NCI-H524 treated with DMSO at 0.1 percent for 48 hours (cell line): ENCODE data around the gene KDM4B.
A peak's percentile ranks its signal among the peaks of the same experiment; 100 is the strongest.
"Not testable (repeated sequence)": the region's sequence is repeated elsewhere in the genome, so short reads cannot be mapped to it uniquely, and the experiment has no call there.

Experiments
- DNase-seq: peaks from one replicate; lab custom pipeline; 2025; lab: John Stamatoyannopoulos, UW

KDM4B gene

GRCh38 chr19:4968462-4969291 lies at the start of gene KDM4B:
KDM4B (plus strand) TSS chr19:4969113; CDS start chr19:5032891, 63,778 bp downstream.
- peak; percentile 96 for DNase-seq

- DNase-seq = no peak
Measured at GRCh38 chr19:4922530-4923275, 46.2 kb upstream of the KDM4B start.

- DNase-seq = no peak
Measured at GRCh38 chr19:4923276-4923747, 45.6 kb upstream of the KDM4B start.

DNA sequence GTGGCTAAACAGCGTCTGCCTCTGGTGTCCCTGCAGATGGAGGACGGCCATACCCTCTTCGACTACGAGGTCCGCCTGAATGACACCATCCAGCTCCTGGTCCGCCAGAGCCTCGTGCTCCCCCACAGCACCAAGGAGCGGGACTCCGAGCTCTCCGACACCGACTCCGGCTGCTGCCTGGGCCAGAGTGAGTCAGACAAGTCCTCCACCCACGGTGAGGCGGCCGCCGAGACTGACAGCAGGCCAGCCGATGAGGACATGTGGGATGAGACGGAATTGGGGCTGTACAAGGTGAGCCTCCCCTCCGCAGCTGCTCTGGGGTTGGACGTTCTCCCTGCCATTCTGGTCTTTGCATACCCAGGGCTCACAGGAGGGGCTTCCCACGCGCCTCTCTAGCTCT lies 39.7 kb upstream of the KDM4B start:
- DNase-seq = no peak

DNA sequence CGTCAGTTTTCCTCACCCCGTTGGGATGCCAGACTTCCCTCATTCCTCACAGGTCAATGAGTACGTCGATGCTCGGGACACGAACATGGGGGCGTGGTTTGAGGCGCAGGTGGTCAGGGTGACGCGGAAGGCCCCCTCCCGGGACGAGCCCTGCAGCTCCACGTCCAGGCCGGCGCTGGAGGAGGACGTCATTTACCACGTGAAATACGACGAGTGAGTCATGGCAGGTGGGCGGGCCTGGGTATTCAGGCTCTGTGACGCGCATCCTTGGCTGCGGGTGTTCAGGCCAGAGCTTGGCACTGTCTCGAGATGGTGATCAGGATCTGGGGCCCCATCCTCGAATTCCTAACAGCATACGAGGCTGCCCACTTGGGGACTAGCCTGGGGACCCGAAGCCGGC lies 38.2 kb upstream of the KDM4B start:
- no peak for DNase-seq

GRCh38 chr19:4932711-4933110 lies 36.2 kb upstream of the KDM4B start:
- no peak for DNase-seq

DNA sequence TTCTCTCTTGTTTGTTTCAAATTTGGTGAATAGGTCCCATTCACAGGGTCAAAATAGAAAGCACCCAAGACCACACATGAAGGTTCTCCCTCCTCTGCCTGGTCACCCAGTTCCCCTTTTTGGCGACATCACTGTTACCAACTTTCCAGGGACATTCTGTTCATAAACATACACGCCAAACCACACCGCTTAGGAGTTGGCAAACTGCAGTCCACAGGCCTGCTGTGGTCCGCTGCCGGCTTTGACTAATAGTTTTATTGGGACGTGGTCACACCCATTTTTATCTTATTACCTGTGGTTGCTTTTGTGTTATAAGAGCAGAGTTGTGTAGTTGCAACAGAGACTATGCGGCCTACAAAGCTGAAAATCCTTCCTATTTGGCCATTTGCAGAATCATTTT lies 35.4 kb upstream of the KDM4B start:
- no peak for DNase-seq

- DNase-seq = no peak
Measured at GRCh38 chr19:4935444-4935843, 33.5 kb upstream of the KDM4B start.

DNA sequence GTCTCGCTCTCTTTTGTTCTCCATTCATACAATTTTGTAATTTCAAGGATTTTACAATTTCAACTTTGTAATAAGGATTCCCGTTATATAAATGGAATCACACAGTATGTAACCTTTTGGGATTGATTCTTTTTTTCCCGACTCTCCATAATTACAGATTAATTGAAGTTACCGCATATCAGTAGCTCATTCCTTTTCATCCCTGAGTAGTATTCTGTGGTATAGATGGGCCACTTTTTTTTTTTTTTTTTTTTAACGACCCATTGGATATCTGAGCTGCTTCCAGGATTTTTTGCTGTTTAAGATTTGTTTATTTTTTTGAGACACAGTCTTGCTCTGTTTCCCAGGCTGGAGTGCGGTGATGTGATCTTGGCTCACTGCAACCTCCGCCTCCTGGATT lies 31.9 kb upstream of the KDM4B start:
- DNase-seq = no peak

DNA sequence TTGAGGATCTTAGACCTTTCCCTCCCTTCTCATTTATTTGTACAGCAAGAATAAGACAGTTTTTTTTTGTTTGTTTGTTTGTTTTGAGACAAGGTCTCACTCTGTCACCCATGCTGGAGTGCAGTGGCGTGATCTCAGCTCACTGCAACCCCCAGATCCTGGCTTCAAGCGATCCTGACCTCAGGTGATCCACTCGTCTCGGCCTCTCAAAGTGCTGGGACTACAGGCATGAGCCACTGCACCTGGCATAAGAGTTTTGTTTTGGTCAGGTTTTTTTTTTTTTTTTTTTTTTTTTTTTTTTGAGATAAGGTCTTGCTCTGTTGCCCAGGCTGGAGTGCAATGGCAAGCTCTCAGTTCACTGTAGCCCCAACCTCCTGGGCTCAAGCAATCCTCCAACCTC lies 30.5 kb upstream of the KDM4B start:
- DNase-seq = not testable (repeated sequence)

DNA sequence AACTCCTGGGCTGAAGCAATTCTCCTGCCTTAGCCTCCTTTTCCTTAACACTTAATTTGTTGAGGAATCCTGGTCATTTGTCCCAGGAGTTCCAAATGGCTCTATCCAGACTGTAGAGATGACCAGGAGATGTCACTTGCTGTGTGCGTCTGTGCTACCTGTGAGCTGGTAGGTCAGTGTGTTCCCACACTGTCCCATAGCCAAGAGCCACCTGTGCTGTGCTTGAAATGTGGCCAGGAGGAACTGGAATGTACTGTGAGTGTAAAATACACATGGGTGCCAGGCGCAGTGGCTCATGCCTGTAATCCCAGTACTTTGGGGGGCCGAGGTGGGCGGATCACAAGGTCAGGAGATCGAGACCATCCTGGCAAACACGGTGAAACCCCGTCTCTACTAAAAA lies 29.4 kb upstream of the KDM4B start:
- no peak for DNase-seq

DNA sequence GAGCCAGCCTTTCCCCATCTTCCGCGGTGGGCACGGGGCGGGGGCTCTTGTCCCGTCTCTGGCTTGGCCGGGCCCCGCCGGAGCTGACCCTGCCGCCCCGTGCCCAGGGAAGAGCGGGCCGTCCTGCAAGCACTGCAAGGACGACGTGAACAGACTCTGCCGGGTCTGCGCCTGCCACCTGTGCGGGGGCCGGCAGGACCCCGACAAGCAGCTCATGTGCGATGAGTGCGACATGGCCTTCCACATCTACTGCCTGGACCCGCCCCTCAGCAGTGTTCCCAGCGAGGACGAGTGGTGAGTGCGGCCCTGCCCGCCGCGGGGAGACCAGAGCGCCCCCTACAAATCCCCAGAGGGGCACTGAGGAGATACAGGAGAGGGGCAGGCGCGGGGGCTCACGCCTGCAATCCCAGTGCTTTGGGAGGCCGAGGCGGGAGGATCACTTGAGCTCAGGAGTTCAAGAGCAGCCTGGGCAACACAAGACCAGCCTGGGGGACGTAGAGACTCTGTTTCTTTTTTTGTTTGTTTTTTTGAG lies 27.2 kb upstream of the KDM4B start:
- not testable (repeated sequence) for DNase-seq

- not testable (repeated sequence) for DNase-seq
Measured at GRCh38 chr19:4950650-4951049, 18.3 kb upstream of the KDM4B start.

- no peak for DNase-seq
Measured at GRCh38 chr19:4951656-4952055, 17.3 kb upstream of the KDM4B start.

DNA sequence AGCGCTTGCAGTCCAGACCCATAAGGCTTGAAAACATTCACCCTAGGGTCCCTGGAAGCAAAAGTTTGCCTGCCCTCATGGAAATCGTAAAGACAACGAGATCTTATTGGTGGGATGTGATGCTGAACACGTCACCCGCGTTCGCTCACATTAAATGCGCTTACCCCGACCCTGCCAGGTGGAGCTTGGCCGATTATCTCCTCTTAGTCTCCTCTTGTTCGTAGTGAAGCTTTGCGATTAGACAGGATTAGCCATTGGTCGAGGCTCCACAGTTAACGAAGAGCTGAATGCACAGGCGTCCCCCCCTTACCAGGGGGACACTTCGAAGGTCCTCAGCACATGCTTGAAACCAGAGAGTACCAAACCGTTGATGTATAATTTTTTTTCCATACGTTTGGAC lies 16.0 kb upstream of the KDM4B start:
- peak; percentile 83 for DNase-seq

- DNase-seq = not testable (repeated sequence)
Measured at GRCh38 chr19:4954320-4955149, 14.4 kb upstream of the KDM4B start.

GRCh38 chr19:4955274-4955673 lies 13.6 kb upstream of the KDM4B start:
- DNase-seq = no peak

- no peak for DNase-seq
Measured at GRCh38 chr19:4957981-4958380, 10.9 kb upstream of the KDM4B start.

- DNase-seq = no peak
Measured at GRCh38 chr19:4962085-4962619, 6.8 kb upstream of the KDM4B start.

DNA sequence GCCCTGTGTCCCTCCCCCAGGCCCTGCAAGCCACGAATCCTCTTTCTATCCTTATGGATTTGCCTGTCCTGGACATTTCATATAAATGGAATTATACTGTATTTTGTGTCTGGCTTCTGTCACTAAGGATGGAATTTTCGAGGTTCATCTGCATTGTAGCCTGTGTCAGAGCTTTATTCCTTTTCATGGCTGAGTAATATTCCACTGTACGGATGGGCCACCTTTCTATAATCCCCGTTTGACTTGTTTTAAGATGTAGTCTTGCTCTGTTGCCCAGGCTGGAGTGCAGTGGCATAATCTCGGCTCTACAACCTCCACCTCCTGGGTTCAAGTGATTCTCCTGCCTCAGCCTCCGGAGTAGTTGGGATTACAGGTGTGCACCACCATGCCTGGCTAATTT lies 3.9 kb upstream of the KDM4B start:
- no peak for DNase-seq

DNA sequence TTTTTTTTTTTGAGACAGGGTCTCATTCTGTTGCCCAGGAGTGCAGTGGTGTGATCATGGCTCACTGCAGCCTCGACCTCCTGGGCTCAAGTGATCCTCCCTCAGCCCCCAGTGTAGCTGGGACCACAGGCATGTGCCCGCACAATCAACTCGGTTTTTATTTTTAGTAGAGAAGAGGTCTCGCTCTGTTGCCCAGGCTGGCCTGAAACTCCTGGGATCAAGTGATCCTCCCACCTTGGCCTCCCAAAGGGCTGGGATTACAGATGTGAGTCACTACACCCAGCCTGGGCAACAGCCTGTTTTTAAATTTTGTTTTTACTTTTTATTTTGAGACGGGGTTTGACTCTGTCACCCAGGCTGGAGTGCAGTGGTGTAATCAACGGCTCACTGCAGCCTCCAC lies 2.3 kb upstream of the KDM4B start:
- no peak for DNase-seq
